Stimulated activated naive CD4-positive, alpha-beta T cell treated with Interleukin-2 at 50 U/mL for 16 hours (primary cell): ENCODE measurements around the gene TBC1D17.

ENCODE experiments used
- DNase-seq: peaks from one replicate; lab custom pipeline; 2025; lab: John Stamatoyannopoulos, UW

The TBC1D17 gene

GRCh38 chr19:49861541-49862378 lies 15.7 kb upstream of the TBC1D17 start:
- no peak for DNase-seq

GRCh38 chr19:49862391-49863253 lies 14.9 kb upstream of the TBC1D17 start:
- DNase-seq: no peak

- DNase-seq: no peak
These were observed 14.1 kb upstream of the TBC1D17 start for GRCh38 chr19:49863254-49863934.

- no peak for DNase-seq
These were observed 13.6 kb upstream of the TBC1D17 start for GRCh38 chr19:49863935-49864320.

DNA sequence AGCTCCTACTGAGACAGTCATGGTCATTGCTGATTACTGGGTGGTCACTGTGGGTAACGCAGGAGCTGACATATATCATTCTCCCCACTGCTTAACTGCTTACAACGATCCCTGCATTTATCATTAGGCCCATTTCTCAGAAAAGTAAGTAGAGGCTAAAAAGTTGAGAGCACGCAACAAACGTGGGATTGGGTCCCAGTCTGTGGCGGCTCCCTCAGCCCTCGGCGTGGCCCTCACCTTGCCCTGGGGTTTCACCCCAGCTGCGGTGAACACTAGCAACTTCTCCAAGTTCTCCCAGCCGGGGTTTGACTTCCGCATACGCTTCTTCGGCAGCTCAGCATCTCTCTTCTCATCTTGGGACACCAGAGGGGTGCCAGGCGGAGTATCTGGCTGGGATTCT lies 12.6 kb upstream of the TBC1D17 start:
- no peak for DNase-seq

DNA sequence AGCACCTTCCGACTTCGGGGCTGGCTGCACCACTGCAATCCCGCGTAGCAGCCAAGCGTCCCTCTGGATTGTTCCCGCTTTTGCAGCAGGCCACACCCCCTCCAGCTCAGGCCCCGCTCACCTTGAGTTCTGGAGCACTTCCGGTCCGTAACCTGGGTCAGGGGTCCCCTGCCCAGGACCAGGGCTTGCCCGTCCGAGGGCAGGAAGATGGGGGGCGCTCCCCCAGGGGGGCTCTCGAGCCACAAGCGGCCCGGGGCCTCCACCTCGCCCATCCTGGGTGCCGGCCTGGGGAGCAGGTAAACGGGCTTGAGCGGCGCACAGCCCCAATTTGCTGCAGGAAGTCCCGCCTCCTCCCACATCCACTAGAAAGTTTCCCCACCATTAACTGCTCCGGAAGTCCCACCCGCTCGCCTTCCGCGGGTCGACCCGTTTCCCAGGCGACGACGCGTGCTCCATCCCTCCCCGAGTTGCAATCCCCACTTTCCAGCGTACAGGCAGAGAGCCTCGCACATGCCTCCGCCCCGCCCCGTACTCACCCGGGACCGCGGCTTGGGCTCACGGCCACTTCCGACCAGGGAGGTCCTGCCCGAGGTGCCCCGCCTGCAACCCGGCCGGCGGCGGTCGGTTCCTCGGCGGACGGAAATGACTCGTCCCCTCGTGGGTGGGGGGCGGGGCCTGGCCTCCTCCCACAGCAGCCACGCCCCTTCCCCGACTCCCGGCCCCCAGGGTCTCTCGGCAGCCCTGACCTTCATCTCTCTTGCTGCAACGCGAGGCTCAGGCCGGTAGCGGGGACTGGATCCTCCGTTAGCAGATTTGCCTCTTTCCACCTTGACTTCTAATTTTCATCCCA lies 10.3 kb upstream of the TBC1D17 start, which contains the start of gene PNKP:
Gene PNKP (minus strand): TSS at position 644 of the 850 bp plus-strand sequence. CDS start 372 bp downstream, at position 272.
- DNase-seq: peak; percentile 89

DNA sequence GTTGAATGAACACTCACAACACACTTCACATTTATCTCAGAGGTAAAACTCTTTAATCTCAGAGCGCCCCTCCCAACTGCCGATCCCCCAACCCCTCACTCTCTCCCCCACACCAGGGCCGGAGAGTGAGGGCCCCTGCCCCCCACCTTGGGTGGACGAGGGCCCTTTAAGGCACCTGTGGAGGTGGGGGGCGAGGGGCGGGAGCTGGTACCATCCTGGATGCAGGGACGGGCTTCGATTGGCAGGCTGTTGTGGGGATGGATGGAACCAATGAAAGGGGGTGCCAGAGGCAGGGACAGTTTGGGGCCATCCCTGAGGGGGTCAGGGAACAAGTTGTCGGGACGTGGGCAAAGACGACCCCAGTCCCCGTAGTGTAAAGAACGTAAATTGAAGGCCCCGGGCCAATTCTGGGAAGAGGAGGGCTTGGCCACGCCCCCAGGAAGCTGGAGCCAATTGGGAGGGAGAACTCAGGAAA lies 8.5 kb upstream of the TBC1D17 start:
- DNase-seq: no peak

DNA sequence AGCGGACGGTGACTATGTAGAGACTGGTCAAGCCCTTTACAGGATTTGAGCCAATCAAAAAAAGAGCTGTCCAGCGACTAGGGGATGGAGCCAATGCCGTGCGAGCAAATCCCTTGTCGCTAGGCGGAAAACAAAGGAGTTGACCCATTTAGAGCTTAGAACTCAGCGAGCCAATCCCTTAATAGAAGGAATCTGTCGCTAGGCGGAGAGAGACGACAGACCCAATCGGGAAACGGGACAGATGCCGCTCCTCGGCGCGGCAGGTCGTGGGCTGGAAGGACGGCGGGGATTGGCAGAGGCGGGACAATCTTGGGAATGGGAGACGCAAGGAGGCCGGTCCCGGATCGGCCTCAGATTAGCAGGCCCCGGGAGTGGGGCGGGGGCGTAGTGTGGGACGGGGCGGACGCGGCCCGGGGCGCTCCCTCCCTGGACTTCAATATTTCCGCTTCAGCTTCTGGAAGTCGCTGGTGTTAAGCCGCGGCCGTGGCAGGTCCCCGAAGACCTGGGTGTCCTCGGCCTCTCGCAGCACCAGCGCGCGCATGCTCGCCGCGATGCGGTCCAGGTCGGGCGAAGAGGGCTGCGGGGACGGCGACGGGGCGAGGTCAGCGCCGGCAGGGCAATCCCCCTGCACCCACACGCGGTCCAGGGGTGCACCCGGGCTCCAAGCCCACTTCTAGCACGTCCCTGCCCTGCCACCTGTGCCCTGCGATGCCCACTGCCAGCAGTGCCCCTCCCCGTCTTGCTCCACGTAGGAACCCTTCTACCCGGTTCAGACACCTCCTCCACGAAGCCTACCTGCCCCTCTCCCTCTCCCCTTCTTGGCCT lies 7.8 kb upstream of the TBC1D17 start:
- DNase-seq: peak; percentile 88

DNA sequence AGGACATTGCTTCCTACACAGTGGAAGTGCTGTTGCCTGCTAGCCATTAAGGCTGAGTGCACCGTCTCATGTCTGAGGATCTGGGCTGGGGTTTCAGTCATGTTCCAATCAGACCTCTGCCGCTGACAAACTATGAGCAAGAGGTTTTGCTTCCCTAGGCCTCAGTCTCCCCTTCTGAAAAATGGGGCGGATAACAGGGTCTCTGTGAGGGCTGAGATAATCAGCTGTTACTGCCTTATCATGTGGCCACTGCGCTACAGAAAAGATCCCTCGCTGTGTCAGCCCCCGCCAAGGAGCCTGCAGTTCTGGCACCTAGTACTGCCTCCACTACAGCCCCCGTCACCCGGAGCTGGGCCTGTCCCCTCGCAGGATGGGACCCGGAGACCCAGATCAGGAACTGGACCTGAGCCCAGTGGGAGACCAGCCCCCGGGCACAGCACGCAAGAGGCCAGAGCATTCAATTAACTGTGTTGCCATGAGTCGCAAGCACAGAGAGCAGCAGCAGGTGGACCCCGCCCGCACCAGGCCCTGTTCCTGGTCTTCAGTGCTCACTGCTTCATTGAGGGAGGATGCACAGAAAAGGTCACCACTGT lies 7.1 kb upstream of the TBC1D17 start:
- no peak for DNase-seq

DNA sequence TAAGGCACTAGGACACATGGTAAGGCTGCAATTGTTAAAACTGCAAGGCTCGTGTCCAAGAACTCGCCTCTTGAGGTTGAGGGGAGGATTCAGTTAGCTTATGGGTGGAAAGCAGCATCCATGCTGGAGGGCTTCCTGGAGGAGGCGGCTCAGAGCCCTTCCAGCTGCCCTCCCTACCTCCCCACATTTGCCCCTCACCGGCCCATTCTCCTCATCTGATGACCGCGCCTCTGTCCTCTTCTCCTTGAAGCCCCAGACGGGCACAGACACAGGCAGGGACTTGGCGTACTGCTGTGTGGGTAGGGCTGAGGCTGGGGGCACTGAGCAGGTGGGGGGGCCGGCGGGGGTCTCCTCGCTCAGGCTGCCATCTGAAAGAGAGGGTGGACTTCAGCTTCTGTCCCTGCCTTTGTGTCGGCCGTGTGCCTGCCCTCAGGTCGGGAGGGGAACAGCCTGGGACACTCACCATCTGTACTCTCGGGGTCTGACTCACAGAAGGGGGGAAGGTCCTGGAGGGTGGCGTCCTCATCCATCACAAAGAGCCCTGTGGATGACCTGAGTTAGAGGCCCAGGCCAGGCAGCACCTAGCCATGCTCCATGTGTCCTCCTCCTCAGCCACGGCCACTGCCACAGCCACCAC lies 6.0 kb upstream of the TBC1D17 start:
- DNase-seq: no peak

DNA sequence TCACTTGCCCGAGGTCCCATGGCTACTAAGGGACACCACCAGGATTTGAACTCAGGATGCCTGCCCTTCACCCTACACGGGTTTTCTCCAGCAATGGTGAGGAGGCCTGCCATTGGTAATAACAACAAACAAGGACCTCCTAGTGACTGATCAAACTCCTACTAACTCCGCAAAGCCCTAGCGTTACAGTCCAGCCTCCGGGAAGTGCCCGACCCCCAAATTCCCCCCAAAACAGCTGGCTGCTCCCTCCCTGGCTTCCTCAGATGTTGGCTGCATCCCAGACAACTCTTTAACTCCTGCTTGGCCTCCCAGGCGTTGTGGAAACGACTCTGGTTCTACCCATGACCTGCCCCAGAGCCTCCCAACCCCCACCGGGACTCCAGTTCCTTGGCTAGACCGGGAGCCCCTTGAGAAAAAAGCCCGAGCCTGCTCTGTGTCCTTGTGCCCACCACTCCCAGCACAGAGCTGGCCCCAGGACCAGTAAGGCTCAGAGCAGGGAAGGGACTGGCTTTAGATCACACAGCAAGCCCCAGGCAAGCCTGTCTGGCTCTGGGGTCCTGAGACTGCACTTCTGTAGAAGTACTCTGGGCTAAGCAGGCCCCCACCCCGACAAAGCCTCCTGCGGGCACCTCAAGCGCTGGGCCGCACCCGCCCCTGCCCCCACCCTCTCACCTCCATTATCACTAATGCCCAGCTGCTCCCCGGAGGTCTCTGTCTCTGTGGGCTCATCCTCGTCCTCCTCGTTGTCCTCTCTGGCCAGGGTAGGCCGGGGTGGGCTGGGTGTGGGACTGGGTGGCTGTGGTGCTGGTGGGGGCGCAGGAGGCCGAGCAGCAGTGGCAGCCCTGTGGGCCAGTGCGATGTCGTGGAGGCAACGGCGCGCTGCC lies 5.0 kb upstream of the TBC1D17 start:
- DNase-seq: no peak

DNA sequence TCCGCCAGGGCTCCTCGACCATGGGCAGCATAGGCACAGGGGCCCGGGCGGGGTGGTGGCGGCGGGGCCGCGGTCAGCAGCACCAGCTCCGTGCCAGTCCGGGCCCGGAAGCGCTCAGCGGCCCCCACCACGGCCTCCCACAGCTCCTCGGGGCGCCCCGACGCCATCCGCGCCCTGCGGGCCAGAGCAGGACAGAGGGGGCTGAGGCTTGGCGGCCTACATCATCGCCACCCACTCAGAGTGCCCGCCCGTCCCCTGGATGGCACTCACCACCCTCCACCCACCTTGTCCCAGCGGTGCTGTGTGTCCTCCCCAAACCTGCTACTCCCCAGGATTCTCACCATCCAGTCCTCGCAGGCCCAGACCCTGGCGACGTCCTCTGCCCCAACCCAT lies 4.4 kb upstream of the TBC1D17 start:
- DNase-seq: no peak

DNA sequence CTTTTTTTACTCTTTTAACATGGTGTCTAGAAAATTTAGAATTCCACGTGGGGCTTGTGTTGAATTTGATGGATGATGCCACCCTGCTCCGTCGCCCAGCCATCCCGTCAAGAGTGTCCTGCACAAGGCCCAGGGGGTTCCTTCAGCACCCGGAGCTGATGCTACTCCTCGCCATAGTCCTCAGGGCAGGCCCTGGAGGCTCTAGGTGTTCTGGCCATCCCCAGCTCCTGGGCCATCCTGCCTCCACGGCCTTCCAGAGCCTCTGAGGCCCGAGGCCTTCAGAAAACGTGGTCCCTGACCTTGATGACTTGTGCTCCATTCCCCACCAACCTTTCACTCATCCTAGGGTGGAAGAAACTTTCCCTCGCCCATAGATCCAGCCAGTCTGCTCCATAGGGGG lies 3.7 kb upstream of the TBC1D17 start:
- no peak for DNase-seq

- DNase-seq: no peak
These were observed 2.9 kb upstream of the TBC1D17 start for GRCh38 chr19:49874503-49875157.

DNA sequence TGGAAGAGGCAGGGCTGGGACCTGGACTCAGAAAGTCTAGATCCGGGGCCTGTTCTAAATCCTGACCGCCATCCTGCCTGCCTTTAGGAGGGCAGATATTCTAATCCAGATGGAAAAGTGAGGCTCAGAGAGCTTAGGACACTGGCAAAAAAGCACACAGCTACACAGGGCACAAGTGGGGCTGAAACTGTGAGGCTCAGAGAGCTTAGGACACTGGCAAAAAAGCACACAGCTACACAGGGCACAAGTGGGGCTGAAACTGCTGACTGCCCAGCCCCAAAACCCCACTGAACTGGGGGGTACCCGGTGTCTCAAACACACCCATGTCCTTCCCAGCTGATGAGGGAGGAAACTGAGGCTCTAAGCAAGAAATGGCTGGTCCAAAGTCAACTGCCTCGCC lies 2.3 kb upstream of the TBC1D17 start:
- DNase-seq: no peak

GRCh38 chr19:49875857-49876421 lies 1.6 kb upstream of the TBC1D17 start:
- DNase-seq: peak; percentile 34

GRCh38 chr19:49876422-49877019 lies 981 bp upstream of the TBC1D17 start:
- DNase-seq: peak; percentile 95
